A673 (cell line): Measurements from ENCODE around the gene SLC16A3.

Experiments used
- CTCF ChIP-seq: fragments of 300-800, 200-600 bp; sonication (generic); conservative IDR thresholded peaks from 2 replicates; pipeline ENCODE4 v1.5.1; 2017; ENCODE audit warnings: low read depth, mild to moderate bottlenecking, antibody characterized with exemption, low read length, moderate library complexity, mixed read lengths
- EZH2 ChIP-seq: fragments of 200-600 bp; sonication (generic); IDR thresholded peaks from 2 replicates; pipeline ENCODE4 v1.6.1; 2017; ENCODE audit warnings: borderline replicate concordance, low read depth, mild to moderate bottlenecking, mixed read lengths, antibody characterized with exemption, low read length; ENCODE audit not compliant: poor library complexity, severe bottlenecking

GRCh38 chr17:82269138-82269881 lies 40.5 kb downstream of the SLC16A3 start:
- TF ChIP-seq CTCF = no peak
- no peak for TF ChIP-seq EZH2
